SH-SY5Y (cell line): ENCODE measurements around the gene MATN3.

Experiments
- GATA2 ChIP-seq: IDR thresholded peaks from 2 replicates; pipeline ENCODE4 v1.6.1; 2011; ENCODE audit warnings: mild to moderate bottlenecking, low read depth, low read length
- GATA3 ChIP-seq: IDR thresholded peaks from 2 replicates; pipeline ENCODE4 v1.6.1; 2011; ENCODE audit warnings: low read depth, mild to moderate bottlenecking, low read length, moderate library complexity

The MATN3 gene

DNA sequence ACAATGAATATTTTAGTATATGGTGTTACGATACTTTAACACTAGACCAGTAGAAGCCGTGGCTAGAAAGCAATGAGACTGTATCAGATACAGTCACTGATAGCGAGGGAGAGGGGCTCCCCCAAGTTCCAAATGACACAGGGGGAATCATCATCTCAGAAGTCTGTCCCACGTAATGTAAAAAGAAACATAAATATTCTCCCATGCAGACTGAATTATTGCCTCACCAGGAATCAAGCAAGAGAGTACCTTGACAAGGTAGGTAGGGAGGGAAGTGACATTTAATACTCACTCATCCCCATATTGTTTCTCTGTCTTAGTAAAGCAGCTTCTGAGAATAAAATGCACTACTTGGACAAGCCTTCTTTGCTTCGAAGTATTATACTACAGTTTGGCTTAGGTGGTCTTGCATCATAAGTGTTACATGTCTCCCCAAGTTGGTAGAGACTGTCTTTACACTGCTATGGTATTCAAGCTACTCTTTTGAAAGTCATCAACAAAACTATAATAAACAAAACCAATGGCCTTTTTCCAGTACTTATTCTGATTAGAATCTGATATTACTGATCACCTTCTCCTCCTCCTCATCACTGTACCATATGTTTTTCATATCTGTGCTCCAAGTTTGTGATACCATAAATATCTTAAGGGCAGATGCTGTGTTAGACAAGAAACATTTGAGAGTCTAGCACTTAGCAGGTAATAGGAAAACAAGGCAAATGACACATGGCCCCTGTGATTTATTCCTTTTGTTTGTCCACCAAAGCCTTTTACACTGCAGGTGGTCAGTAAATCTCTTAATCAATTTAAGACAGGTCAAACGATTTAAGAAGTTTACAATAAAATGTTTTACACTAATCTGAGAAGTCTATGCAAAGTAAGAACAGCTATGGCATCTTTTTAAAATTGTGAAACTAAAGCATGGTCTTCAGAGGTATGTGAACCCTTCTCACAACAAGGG, 36.3 kb upstream of the MATN3 start:
- no peak for TF ChIP-seq GATA3
- no peak; the same call in 1 of the 2 replicates for TF ChIP-seq GATA2

DNA sequence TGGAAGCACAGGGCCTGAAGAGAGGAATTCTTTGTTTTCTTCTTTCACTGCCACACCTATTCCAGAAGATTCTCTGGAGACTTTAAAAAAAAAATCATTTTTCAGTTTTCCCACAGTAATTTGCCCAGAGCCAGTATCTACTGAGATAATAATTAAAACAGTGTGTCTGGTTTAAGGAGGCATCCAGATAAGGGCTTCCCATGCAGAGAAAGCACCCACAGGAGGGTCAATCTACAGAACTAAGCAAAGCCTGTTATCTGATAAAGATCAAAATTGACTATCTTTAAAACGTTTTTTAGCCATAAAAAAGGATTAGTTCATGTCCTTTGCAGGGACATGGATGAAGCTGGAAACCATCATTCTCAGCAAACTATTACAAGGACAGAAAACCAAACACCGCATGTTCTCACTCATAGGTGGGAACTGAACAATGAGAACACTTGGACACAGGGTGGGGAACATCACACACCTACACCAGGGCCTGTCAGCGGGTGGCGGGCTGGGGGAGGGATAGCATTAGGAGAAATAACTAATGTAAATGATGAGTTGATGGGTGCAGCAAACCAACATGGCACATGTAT, 33.3 kb upstream of the MATN3 start:
- peak; percentile 93 for TF ChIP-seq GATA2
- TF ChIP-seq GATA3 = peak; percentile 97

DNA sequence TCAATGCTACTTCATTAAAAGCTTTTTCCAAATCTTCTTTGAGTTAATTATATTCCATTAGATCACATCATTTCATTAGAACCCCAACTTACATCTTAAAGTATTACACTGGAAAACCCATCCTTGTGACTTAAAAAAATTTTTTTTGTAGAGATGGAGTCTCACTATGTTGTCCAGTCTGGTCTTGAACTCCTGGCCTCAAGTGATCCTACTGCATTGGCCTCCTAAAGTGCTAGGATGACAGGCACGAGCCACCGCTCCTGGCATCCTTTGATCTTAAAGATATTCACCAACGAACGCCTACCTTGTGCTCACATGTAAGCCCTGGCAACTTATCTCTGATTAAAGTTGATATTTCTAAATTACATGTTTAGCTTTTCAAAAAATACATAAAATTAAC, 32.3 kb upstream of the MATN3 start:
- no peak for TF ChIP-seq GATA2
- no peak for TF ChIP-seq GATA3

DNA sequence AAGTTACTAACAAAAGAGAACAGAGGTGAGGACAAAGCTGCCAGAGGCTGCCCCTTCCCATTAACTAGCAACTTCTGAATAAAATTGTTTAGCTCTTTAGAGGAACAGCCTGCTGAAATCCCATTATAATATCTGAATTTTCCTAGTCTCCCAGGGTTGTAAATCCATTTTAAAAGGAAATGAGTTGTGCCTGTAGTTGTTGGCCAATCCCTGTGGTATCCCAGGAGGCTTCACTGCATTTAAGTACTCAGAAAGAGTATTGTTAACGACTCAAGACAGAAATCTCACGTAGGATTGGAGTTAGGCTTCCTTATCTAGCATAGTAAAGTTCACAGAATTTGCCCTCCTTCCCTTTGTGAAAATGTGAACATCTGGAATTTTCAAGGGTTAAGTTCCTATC, 30.1 kb upstream of the MATN3 start:
- TF ChIP-seq GATA3 (no peak), GATA2 (no peak)

DNA sequence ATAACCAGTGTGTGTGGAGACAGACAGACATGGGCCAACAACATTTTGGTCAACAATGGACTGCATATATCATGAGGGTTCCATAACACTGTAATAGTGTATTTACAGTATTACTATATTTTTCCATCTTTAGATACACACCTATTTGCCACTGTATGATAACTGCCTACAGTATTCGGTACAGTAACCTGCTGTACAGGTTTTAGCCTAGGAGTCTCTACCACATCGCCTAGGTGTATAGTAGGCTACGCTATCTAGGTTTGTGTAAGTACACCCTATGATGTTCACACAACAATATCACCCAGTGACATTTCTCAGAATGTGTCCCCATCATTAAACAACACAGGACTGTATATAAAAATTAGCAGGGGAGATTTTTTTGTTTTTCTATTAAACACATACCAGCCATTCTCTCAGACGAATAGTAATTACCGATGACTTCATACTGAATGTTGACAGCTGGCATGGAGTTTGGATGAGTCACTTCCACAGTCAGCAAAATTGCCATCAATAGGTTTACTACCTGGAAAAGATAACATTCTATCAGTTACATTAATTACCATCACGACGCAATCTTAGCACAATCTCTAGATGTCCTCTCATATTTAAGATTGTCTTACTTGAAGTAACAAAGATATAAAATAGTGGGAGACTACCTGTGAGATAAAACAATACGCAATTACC, 28.2 kb upstream of the MATN3 start:
- TF ChIP-seq GATA3 (no peak), GATA2 (no peak)

DNA sequence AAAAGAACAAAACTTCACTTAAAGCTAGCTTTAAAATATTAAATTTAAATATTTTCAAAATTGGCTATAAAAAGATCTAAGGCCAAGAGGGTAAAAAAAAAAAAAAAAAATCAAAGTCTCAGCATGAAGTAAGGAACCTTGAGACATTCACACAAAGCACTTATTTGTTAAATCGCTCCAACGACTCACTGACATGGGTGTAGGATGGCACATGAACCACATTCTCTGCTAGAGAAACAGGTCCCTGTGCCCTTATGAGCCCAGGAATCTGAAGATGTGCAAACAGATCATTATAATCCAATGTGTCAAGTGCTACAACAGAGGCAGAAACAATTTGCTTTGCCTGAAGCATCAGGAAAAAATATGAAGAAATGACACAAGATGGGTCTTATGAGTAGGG, 25.2 kb upstream of the MATN3 start:
- TF ChIP-seq GATA2 (no peak), GATA3 (no peak)

DNA sequence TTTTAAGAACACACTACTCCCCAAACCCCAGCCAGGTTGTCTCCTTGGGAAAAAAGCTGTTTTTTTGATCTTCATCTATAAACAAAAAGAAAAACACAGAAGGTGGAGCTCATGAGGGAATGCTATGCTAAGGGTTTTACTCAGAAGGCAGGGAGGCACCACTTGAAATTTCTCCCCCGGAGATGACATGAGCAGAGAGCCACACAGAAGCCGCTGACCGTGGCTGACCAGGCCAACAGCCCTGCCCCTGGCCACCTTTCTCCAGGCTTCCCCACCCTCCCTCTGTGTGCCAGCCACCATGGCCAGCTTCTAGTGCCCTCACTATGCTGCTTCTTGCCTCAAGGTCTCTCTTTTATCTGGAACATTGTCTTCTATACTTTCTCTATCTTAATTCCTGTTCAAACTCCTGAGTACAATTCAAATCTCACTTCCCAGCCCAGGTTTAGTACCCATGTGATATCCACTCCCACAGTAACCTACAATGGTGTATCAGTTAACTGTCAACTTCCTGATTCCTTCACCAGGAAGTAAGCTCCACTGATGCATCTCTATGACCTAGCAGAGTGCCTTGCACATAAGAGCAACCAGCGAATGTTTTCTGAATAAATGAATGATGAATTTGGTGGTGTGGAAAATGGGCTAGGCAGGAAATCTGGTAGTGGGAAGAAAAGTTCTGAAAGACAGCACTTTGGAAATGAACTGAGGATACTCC, 23.6 kb upstream of the MATN3 start:
- TF ChIP-seq GATA2 = no peak
- TF ChIP-seq GATA3 = no peak

DNA sequence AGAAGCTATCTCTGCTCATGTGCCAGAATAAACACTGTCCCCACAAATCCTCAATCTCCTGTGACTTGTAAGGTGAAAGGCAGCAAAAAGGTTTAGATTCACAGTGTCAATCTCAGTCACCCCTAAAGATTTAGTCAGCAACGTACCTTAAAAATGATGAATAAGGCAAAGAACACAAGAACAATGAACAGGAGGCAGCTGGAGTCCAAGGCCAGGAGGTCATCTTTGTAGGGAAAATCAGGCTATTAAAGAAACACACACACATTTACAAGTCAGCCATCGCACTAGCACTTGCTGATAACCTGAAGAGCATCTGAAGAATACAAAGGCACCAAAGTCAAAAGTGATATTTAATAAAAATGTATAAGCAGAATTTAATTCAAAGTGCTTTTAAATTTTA, 22.4 kb upstream of the MATN3 start:
- TF ChIP-seq GATA2 (no peak), GATA3 (no peak)

DNA sequence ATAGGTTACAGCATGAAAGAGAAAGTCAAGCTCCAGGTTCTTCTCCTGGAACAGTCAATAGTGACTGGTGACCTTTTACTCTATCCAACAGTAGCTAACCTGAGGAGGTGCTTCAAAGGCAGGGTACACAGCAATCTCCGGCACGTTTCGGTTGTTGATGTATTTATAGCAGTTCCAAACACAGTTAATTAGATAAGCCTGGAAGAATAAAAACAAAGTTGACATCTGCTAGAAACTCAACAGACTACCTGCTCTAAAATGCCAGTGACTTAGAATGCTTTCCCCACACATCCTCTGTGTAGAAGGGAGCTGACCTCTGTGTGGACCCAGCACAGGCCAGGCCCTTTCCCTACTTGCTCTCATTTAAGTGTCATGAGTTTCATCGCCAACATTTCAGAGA, 21.8 kb upstream of the MATN3 start:
- no peak for TF ChIP-seq GATA2
- no peak for TF ChIP-seq GATA3

DNA sequence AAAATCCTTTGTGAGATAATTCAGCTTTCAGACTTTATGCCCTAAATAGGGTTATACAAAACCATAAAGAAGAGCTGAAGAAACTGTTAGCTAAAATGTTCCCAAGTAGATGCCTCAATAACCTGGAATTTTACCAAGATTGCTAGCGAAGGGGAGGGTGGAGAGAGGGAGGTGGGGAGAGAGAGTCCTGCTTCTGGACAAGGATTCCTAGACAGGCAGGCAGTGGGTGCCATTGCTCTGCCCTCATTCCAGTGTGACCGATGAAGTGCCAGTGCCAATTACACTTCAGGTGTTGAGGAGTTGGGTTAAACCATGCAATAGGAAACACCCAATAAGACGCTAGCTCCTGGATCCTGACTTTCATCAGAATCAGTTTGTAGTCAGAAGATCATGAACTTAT, 20.9 kb upstream of the MATN3 start:
- TF ChIP-seq GATA2 (no peak), GATA3 (no peak)

DNA sequence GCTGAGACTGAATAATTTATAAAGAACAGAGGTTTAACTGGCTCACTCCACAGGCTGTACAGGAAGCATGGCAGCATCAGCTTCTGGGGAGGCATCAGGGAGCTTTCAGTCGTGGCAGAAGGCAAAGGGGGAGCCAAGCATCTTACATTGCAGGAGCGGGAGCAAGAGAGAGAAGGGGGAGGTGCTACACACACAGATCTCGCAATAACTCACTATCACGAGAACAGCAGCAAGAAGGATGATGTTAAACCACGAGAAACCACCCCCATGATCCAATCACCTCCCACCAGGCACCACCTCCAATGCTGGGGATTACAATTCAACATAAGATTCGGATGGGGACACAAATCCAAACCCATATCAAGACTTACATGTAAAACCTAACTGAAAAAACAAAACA, 17.8 kb upstream of the MATN3 start:
- TF ChIP-seq GATA3 = no peak
- TF ChIP-seq GATA2 = no peak

DNA sequence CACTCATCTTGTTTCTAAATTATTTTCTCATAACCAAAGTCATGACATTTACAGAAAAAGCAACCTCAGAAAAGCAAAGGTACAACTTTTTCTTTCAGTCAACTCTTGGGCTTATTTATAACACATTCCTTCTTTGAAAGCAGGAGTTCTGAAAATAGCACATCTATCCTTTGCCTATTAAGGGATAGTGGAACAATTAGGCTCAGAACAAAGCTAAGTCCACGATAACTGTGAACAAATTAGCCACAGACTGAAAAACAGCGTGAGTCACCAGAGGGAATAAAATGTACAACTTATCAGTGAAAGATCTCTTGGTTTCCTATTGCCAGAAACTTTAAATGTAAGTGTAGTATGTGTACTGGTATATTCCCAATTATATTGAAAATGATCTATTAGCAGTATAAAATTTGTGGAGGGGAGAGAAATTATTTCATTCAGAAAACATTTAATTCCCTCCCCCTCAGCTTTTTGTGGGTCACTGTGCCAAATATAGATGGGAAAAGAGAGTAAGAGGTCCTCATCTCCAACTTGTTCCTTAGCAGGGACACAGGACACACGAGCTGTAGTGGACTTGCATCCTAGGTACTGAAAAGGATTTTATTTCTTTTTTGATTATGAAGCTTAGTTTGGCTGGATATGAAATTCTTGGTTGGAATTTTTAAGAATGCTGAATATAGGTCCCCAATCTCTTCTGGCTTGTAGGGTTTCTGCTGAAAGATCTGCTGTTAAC, 15.4 kb upstream of the MATN3 start:
- TF ChIP-seq GATA2 (no peak), GATA3 (no peak)

DNA sequence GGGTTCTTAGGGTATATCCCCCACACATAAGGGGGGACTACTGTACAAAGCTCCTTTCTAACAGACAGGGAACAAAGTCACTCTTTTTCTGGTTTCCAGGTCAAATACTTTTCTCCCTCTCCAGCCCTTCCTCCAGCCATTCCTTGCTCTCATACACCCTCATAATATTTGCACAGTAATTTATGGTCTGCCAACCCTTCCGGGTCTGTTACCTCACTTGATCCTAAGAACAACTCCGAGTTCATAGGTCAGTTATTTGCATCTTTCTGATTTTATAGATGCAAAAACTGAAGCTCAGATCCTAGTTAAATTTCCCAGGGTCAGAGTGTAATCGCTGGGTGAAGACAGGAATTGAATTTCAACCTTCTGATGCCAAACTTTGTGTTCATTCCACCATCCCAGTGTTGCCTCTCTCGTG, 14.8 kb upstream of the MATN3 start:
- TF ChIP-seq GATA3 (no peak), GATA2 (no peak)
